Upper lobe of left lung (tissue), 6 donors: ENCODE measurements around the gene SEL1L2. TPM values are rescaled to one million over a fixed set of nuclear protein-coding genes. Genes with fewer than 3 reads are reported as not detected.

Experiments
- ATAC-seq, 2 donors: fragments of 200-7000 bp; cut with Tn5 transposase; one replicate each; pipeline ENCODE4 v1.9.1; 2022; ENCODE audit warnings: mild to moderate bottlenecking in 2 of 2, moderate library complexity in 2 of 2; ENCODE audit not compliant: low FRiP score in 2 of 2
- DNase-seq, 2 donors: peaks; one replicate each; pipeline ENCODE4 v3.0.0-alpha.2; 2019 to 2020
- H3K27ac ChIP-seq, 4 donors: fragments of 200-600 bp; sonication (generic); one replicate each; pipeline ENCODE4 v1.5.1; 2016 to 2019
- H3K27me3 ChIP-seq, 4 donors: fragments of 200-600 bp; sonication (generic); one replicate each; pipeline ENCODE4 v1.5.1; 2017 to 2019
- H3K36me3 ChIP-seq, 4 donors: fragments of 200-600 bp; sonication (generic); one replicate each; pipeline ENCODE4 v1.5.1; 2016 to 2019
- H3K4me1 ChIP-seq, 4 donors: fragments of 200-600 bp; sonication (generic); one replicate each; pipeline ENCODE4 v1.5.1; 2018 to 2019
- H3K4me3 ChIP-seq, 4 donors: fragments of 200-600 bp; sonication (generic); one replicate each; pipeline ENCODE4 v1.5.1; 2017 to 2019; ENCODE audit warnings: mild to moderate bottlenecking in 2 of 4, moderate library complexity in 1 of 4
- H3K9me3 ChIP-seq, 4 donors: fragments of 200-600 bp; sonication (generic); one replicate each; pipeline ENCODE4 v1.5.1; 2018 to 2019
- EP300 ChIP-seq, 4 donors: sonication (generic); formaldehyde crosslinking; IDR thresholded peaks; one replicate each; pipeline ENCODE4 v1.5.1; 2017; ENCODE audit warnings: antibody characterized with exemption in 4 of 4, control low read depth in 2 of 4
- POLR2A ChIP-seq, 4 donors: fragments of 450-650 bp; IDR thresholded peaks; one replicate each; pipeline ENCODE4 v1.5.1; 2016 to 2017; ENCODE audit warnings: antibody characterized with exemption in 4 of 4, mild to moderate bottlenecking in 2 of 4
- POLR2AphosphoS5 ChIP-seq, 2 donors: sonication (generic); formaldehyde crosslinking; IDR thresholded peaks; one replicate each; pipeline ENCODE4 v1.5.1; 2017; ENCODE audit warnings: antibody characterized with exemption in 2 of 2
- WGBS, 2 donors: methylation state at CpG; one replicate each; pipeline ENCODE4 v1.1.5; 2017 to 2018; 5-methylcytosine and 5-hydroxymethylcytosine counted together
- total RNA-seq, 6 donors: library from RNA; depleted of rRNA in 4 of 6; stranded (reverse); fragments of >200 nt in 4 of 6; gene quantifications; one replicate each; pipeline versions ENCODE4 v1.1.0 to v1.2.1, GENCODE V29; 2016 to 2021
- TF ChIP-seq, protein P1 (sequence below), 6 experiments: fragments of 450-650 bp in 4 of 6; fragments of 200-600 bp in 2 of 6; sonication (generic) in 2 of 6; IDR thresholded peaks; one replicate each; pipeline ENCODE4 v1.5.1; 2016 to 2019; ENCODE audit warnings: antibody characterized with exemption in 6 of 6
- donor health status: DM: no; HTN: no; CAD: no; lungs with moderate emphysema.
- donor health status: DM: no; HTN: yes; CAD: no; lungs with severe emphysema.

Gene SEL1L2
- total RNA-seq, 6 donors from 2014 or later = 0.47 TPM; not detected in 5

DNA sequence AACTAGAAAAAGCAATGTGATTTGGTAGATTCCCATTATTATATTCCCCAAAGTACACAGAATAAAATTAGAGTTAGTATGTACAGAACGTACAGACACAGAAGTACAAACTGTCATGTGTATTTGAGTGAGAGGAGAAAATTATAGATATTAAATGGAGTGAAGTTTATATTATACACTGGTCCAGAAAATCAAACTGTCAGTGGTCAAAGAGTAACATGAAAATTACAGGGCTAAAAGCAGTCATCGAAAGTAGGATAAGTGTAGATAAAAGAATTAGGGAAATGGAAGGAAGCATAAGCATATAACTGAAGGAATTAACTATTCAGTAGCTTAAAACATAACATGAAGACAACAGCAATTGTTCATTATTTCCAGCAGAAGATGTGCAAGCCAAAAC, 30.3 kb downstream of the SEL1L2 start:
- no peaks in the 10 kb centered on the region for H3K4me1 ChIP-seq
- H3K36me3 ChIP-seq = no peaks in the 10 kb centered on the region
- TF ChIP-seq POLR2AphosphoS5 (IDR thresholded peaks at IDR 0.05) (no peak), POLR2A (IDR thresholded peaks at IDR 0.05) (no peak), EP300 (IDR thresholded peaks at IDR 0.05) (no peak)
- TF ChIP-seq, protein P1, sequence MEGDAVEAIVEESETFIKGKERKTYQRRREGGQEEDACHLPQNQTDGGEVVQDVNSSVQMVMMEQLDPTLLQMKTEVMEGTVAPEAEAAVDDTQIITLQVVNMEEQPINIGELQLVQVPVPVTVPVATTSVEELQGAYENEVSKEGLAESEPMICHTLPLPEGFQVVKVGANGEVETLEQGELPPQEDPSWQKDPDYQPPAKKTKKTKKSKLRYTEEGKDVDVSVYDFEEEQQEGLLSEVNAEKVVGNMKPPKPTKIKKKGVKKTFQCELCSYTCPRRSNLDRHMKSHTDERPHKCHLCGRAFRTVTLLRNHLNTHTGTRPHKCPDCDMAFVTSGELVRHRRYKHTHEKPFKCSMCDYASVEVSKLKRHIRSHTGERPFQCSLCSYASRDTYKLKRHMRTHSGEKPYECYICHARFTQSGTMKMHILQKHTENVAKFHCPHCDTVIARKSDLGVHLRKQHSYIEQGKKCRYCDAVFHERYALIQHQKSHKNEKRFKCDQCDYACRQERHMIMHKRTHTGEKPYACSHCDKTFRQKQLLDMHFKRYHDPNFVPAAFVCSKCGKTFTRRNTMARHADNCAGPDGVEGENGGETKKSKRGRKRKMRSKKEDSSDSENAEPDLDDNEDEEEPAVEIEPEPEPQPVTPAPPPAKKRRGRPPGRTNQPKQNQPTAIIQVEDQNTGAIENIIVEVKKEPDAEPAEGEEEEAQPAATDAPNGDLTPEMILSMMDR (IDR thresholded peaks at IDR 0.05) = no peak
- no peaks in the 10 kb centered on the region for H3K27me3 ChIP-seq
- H3K27ac ChIP-seq = no peak overlapping the region
- H3K9me3 ChIP-seq = no peaks in the 10 kb centered on the region
- DNase-seq (no peak), ATAC-seq (no peak)
- 71 to 79% methylated on average over 2 of the region's 2 CpGs for WGBS, 2 donors
- H3K4me3 ChIP-seq = no peak overlapping the region

DNA sequence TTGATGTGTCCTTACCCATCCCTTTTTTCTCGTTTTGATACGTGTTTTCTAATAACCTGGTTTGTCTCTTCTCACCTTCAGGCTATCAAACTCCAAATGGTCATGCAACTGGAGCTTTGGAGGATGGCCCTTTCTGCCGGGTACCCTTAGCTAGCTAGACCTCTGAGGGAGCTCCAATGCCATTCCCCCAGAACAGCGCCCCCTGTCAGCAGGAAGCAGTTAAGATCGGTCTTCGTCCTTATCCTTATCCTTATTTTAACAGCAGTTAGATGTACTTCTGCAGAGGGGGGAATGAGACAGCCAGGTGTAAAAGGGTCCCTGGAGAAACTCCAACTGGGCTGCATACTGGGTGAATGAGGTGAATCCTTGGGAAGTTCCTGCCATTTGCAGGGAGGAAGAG, 37.2 kb downstream of the SEL1L2 start:
- TF ChIP-seq EP300 (IDR thresholded peaks at IDR 0.05) (no peak), POLR2AphosphoS5 (IDR thresholded peaks at IDR 0.05) (no peak), POLR2A (IDR thresholded peaks at IDR 0.05) (no peak)
- TF ChIP-seq, protein P1 (IDR thresholded peaks at IDR 0.05) = no peak
- ATAC-seq (no peak), DNase-seq (no peak)
- Histone ChIP-seq H3K9me3 (no peaks in the 10 kb centered on the region), H3K4me1 (no peaks in the 10 kb centered on the region), H3K36me3 (no peaks in the 10 kb centered on the region), H3K4me3 (no peak overlapping the region), H3K27me3 (no peaks in the 10 kb centered on the region), H3K27ac (no peak overlapping the region)
- WGBS, 2 donors = 65 to 69% methylated on average over 6 of the region's 6 CpGs

DNA sequence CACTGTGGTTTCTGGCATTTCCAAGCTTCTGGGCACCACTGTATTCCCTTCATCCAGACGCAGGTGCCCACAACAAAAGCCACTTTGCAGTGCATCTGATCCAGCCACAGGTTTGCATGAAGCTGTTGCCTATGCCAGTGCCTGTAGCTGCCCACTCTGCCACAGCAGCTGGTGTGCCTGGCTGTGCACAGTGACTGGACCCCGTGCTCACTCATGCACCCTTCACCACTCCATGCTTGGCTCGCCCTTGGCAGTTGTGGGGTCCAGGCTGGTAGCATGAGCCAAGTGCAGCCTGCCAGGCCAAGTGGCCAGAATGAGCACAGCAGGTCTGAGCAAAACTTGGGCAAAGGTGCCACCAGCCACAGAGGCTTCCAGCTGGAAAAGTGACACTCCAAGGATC, 42.7 kb downstream of the SEL1L2 start:
- WGBS, 2 donors = 64 to 100% methylated on average over 1 to 3 of the region's 3 CpGs
- no peak overlapping the region for H3K27ac ChIP-seq

DNA sequence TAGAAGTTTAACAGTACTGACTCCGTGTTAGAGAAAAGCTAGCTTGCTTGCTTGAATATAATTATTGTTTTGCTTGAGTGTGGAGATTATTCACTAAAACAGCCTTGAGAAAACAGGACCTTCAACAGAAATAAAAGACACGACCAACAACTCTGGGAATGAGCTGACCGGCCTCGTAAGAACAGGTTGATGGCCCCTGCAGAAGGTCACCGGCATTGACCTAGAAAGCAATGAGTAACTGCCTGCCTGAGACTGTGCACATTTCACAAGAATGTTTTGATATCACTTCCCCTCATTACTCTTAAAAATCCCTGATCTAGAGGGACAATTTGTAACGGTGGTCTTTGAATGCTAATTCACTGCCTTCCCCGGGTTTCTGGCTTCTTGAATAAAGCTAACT, 49.4 kb downstream of the SEL1L2 start:
- no peaks in the 10 kb centered on the region for H3K36me3 ChIP-seq
- DNase-seq (no peak), ATAC-seq (no peak)
- H3K27ac ChIP-seq = no peak overlapping the region
- no peaks in the 10 kb centered on the region for H3K4me1 ChIP-seq
- no peaks in the 10 kb centered on the region for H3K27me3 ChIP-seq
- TF ChIP-seq POLR2A (IDR thresholded peaks at IDR 0.05) (no peak), POLR2AphosphoS5 (IDR thresholded peaks at IDR 0.05) (no peak), EP300 (IDR thresholded peaks at IDR 0.05) (no peak)
- TF ChIP-seq, protein P1 (IDR thresholded peaks at IDR 0.05) = no peak
- no peaks in the 10 kb centered on the region for H3K9me3 ChIP-seq
- H3K4me3 ChIP-seq = no peak overlapping the region
- WGBS, 2 donors = 79 to 81% methylated on average over 7 of the region's 7 CpGs

More for the DNA sequence above, 42.7 kb downstream of the SEL1L2 start:
- TF ChIP-seq POLR2AphosphoS5 (IDR thresholded peaks at IDR 0.05) (no peak), POLR2A (IDR thresholded peaks at IDR 0.05) (no peak), EP300 (IDR thresholded peaks at IDR 0.05) (no peak)
- TF ChIP-seq, protein P1 (IDR thresholded peaks at IDR 0.05) = no peak
- H3K4me3 ChIP-seq = no peak overlapping the region
- H3K27me3 ChIP-seq = no peaks in the 10 kb centered on the region
- no peaks in the 10 kb centered on the region for H3K36me3 ChIP-seq
- DNase-seq (peak in 1 of 2 donors; percentile 20), ATAC-seq (peak in 1 of 2 donors; percentile 46)
- H3K9me3 ChIP-seq = no peaks in the 10 kb centered on the region
- H3K4me1 ChIP-seq = no peaks in the 10 kb centered on the region

DNA sequence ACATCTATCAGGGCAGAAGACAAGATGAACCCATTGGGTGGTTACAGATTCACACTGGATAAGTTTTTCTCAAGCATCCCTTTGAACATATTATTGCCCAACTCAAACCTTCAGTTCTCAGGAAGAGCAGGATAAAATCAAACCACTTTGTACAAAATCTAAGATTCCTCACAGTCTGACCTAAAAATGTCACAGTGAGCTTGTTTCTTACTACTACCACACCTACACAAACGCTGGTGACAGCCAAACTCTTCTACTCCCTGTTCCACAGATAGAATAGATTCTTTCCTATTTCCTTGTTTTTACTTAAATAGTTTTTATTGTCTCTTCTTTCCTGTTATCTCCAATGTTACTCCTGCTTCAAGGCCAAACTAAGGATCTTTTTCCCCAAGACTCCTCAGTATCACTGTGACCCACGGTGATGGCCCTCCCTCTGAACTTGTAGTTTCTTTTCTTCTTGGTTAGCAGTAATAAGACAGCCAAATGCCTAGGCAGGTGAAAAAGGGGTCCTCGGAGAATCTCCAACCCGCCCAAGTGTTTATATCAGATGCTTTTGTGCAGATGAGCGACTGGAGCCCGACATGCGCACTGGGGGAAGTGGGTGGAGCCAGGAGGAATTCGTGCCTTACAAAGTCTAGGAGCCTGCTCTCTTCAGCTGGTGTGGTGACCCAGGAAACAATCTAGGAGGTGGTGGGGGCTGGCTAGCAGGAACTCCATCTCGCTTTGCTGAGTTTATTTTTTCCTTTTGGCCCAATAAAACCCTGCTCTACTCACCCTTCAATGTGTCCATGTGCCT, 53.4 kb downstream of the SEL1L2 start:
- Histone ChIP-seq H3K9me3 (no peaks in the 10 kb centered on the region), H3K4me1 (no peaks in the 10 kb centered on the region), H3K36me3 (no peaks in the 10 kb centered on the region), H3K27me3 (no peaks in the 10 kb centered on the region), H3K27ac (no peak overlapping the region), H3K4me3 (no peak overlapping the region)
- whole genome bisulfite sequencing, 2 donors = 77 to 85% methylated on average over 9 of the region's 9 CpGs
- DNase-seq (no peak), ATAC-seq (no peak)
- TF ChIP-seq POLR2A (IDR thresholded peaks at IDR 0.05) (no peak), POLR2AphosphoS5 (IDR thresholded peaks at IDR 0.05) (no peak), EP300 (IDR thresholded peaks at IDR 0.05) (no peak)
- TF ChIP-seq, protein P1 (IDR thresholded peaks at IDR 0.05) = no peak
